Stimulated activated effector memory CD8-positive, alpha-beta T cell treated with anti-CD3 and anti-CD28 coated beads, Interleukin-12 subunit alpha, Interleukin-12 subunit beta, amount 100 ng/mL, for 72 hours (primary cell): ENCODE results near the gene TMEM132A.

Source experiments
- ATAC-seq: fragments of 150-1000 bp; cut with Tn5 transposase; 2 replicates; pipeline ENCODE4 v1.10.0; 2021
- DNase-seq, 2 donors: peaks; one replicate each; pipeline ENCODE4 v3.0.0; 2021 to 2022; ENCODE audit warnings: low spot score in 2 of 2
- H3K27ac Mint-ChIP-seq: one replicate; pipeline ENCODE4 v1.8.0; 2022; ENCODE audit warnings: mild to moderate bottlenecking, mixed read lengths
- H3K36me3 Mint-ChIP-seq: one replicate; pipeline ENCODE4 v1.8.0; 2022; ENCODE audit warnings: mild to moderate bottlenecking, mixed read lengths
- H3K4me1 Mint-ChIP-seq: one replicate; pipeline ENCODE4 v1.8.0; 2022; ENCODE audit warnings: mixed read lengths
- H3K4me3 Mint-ChIP-seq: one replicate; pipeline ENCODE4 v1.8.0; 2022; ENCODE audit warnings: mild to moderate bottlenecking, mixed read lengths
- H3K9me3 Mint-ChIP-seq: one replicate; pipeline ENCODE4 v1.8.0; 2022; ENCODE audit warnings: mixed read lengths

Gene TMEM132A

GRCh38 chr11:60913793-60914632, 10.2 kb upstream of the TMEM132A start, which contains the start of gene TMEM109:
Gene TMEM109 (plus strand): TSS chr11:60914158. CDS start chr11:60919694, 5,536 bp downstream.
- Mint-ChIP-seq H3K36me3 (peaks cover 18% of the 10 kb centered on the region), H3K4me1 (peaks cover 65% of the 10 kb centered on the region), H3K9me3 (no peaks in the 10 kb centered on the region), H3K27ac (peak within 1 kb of the TSS; percentile 97), H3K4me3 (peak within 1 kb of the TSS; percentile 96)
- DNase-seq: peak; percentile 69 to 94
- ATAC-seq: peak; percentile 81

GRCh38 chr11:60914633-60915247, 9.5 kb upstream of the TMEM132A start:
- peak overlapping the region; percentile 97 for H3K27ac Mint-ChIP-seq
- H3K4me3 Mint-ChIP-seq: peak overlapping the region; percentile 96
- H3K9me3 Mint-ChIP-seq: no peaks in the 10 kb centered on the region
- DNase-seq (peak in 1 of 2 donors; percentile 78), ATAC-seq (peak; percentile 47)
- H3K4me1 Mint-ChIP-seq: peaks cover 68% of the 10 kb centered on the region
- peaks cover 25% of the 10 kb centered on the region for H3K36me3 Mint-ChIP-seq

GRCh38 chr11:60915248-60915914, 8.9 kb upstream of the TMEM132A start:
- Mint-ChIP-seq H3K27ac (peak overlapping the region; percentile 29), H3K4me1 (peaks cover 66% of the 10 kb centered on the region), H3K4me3 (peak overlapping the region; percentile 96), H3K9me3 (no peaks in the 10 kb centered on the region), H3K36me3 (peaks cover 31% of the 10 kb centered on the region)
- ATAC-seq (peak; percentile 73), DNase-seq (peak; percentile 46 to 89)

- no peak for ATAC-seq
- Mint-ChIP-seq H3K27ac (no peak overlapping the region), H3K36me3 (peaks cover 45% of the 10 kb centered on the region), H3K4me1 (peaks cover 59% of the 10 kb centered on the region), H3K9me3 (no peaks in the 10 kb centered on the region), H3K4me3 (peak overlapping the region; percentile 96)
- no peak for DNase-seq
Observed at GRCh38 chr11:60916669-60917206, 7.5 kb upstream of the TMEM132A start.

GRCh38 chr11:60917267-60917666, 7.0 kb upstream of the TMEM132A start:
- Mint-ChIP-seq H3K9me3 (no peaks in the 10 kb centered on the region), H3K4me1 (peaks cover 55% of the 10 kb centered on the region), H3K4me3 (no peak overlapping the region), H3K27ac (no peak overlapping the region), H3K36me3 (peaks cover 50% of the 10 kb centered on the region)
- DNase-seq (no peak), ATAC-seq (no peak)

- H3K27ac Mint-ChIP-seq: no peak overlapping the region
- no peaks in the 10 kb centered on the region for H3K9me3 Mint-ChIP-seq
Observed at GRCh38 chr11:60918251-60918938, 5.9 kb upstream of the TMEM132A start.

GRCh38 chr11:60918939-60919265, 5.4 kb upstream of the TMEM132A start:
- Mint-ChIP-seq H3K27ac (no peak overlapping the region), H3K9me3 (no peaks in the 10 kb centered on the region), H3K4me1 (peaks cover 52% of the 10 kb centered on the region), H3K36me3 (peaks cover 62% of the 10 kb centered on the region), H3K4me3 (no peak overlapping the region)
- DNase-seq (no peak), ATAC-seq (no peak)

More at GRCh38 chr11:60918251-60918938, 5.9 kb upstream of the TMEM132A start:
- DNase-seq (no peak), ATAC-seq (no peak)
- Mint-ChIP-seq H3K36me3 (peaks cover 61% of the 10 kb centered on the region), H3K4me1 (peaks cover 55% of the 10 kb centered on the region), H3K4me3 (no peak overlapping the region)

GRCh38 chr11:60919320-60919719, 4.9 kb upstream of the TMEM132A start:
- no peak for DNase-seq
- Mint-ChIP-seq H3K4me1 (peaks cover 48% of the 10 kb centered on the region), H3K4me3 (no peak overlapping the region), H3K9me3 (no peaks in the 10 kb centered on the region), H3K27ac (no peak overlapping the region), H3K36me3 (peaks cover 58% of the 10 kb centered on the region)
- ATAC-seq: no peak

- Mint-ChIP-seq H3K4me1 (peaks cover 48% of the 10 kb centered on the region), H3K27ac (no peak overlapping the region), H3K9me3 (no peaks in the 10 kb centered on the region), H3K36me3 (peaks cover 54% of the 10 kb centered on the region), H3K4me3 (no peak overlapping the region)
- DNase-seq: no peak
- no peak for ATAC-seq
Observed at GRCh38 chr11:60919956-60920355, 4.3 kb upstream of the TMEM132A start.

- Mint-ChIP-seq H3K4me1 (peaks cover 48% of the 10 kb centered on the region), H3K4me3 (no peak overlapping the region), H3K27ac (no peak overlapping the region), H3K9me3 (no peaks in the 10 kb centered on the region), H3K36me3 (peaks cover 47% of the 10 kb centered on the region)
- ATAC-seq: no peak
- DNase-seq: no peak
Observed at GRCh38 chr11:60921259-60921658, 3.0 kb upstream of the TMEM132A start.

- no peaks in the 10 kb centered on the region for H3K9me3 Mint-ChIP-seq
- no peak overlapping the region for H3K27ac Mint-ChIP-seq
- H3K4me3 Mint-ChIP-seq: no peak overlapping the region
- H3K36me3 Mint-ChIP-seq: peaks cover 47% of the 10 kb centered on the region
- ATAC-seq: no peak
- DNase-seq: no peak
- peaks cover 42% of the 10 kb centered on the region for H3K4me1 Mint-ChIP-seq
Observed at GRCh38 chr11:60921777-60922335, 2.4 kb upstream of the TMEM132A start.

- H3K27ac Mint-ChIP-seq: no peak overlapping the region
- H3K9me3 Mint-ChIP-seq: no peaks in the 10 kb centered on the region
- ATAC-seq (no peak), DNase-seq (no peak)
- H3K4me3 Mint-ChIP-seq: peak overlapping the region; percentile 61
- peaks cover 46% of the 10 kb centered on the region for H3K4me1 Mint-ChIP-seq
- peaks cover 47% of the 10 kb centered on the region for H3K36me3 Mint-ChIP-seq
Observed at GRCh38 chr11:60922906-60923305, 1.4 kb upstream of the TMEM132A start.

GRCh38 chr11:60923326-60923725, 934 bp upstream of the TMEM132A start:
- Mint-ChIP-seq H3K4me1 (peaks cover 46% of the 10 kb centered on the region), H3K4me3 (peak overlapping the region; percentile 61), H3K27ac (no peak overlapping the region), H3K9me3 (no peaks in the 10 kb centered on the region), H3K36me3 (peaks cover 47% of the 10 kb centered on the region)
- DNase-seq (no peak), ATAC-seq (no peak)

GRCh38 chr11:60923800-60924109, 505 bp upstream of the TMEM132A start:
- DNase-seq (no peak), ATAC-seq (no peak)
- Mint-ChIP-seq H3K9me3 (no peaks in the 10 kb centered on the region), H3K4me3 (peak overlapping the region; percentile 61), H3K4me1 (peaks cover 46% of the 10 kb centered on the region), H3K36me3 (peaks cover 47% of the 10 kb centered on the region), H3K27ac (no peak overlapping the region)
